ENCODE measurements around the gene KCNE2. TPM values are rescaled to one million over a fixed set of nuclear protein-coding genes. Genes with fewer than 3 reads are reported as not detected.
"Not testable (repeated sequence)": the region's sequence is repeated elsewhere in the genome, so short reads cannot be mapped to it uniquely, and the experiment has no call there.

Gene KCNE2
- total RNA-seq, 4 donors from 2014 or later, result not detected

GRCh38 chr21:34383724-34384415, 20.1 kb downstream of the KCNE2 start:
- intact Hi-C loops (cut with DNase I; ENCODE audit: low total_unique reads); H3K36me3 ChIP-seq; H3K4me3 ChIP-seq; H3K4me1 ChIP-seq; H3K27me3 ChIP-seq; DNase-seq; ATAC-seq; in situ Hi-C loops (cut with MboI; ENCODE audit: low sequenced_read_pairs in 4 of 4); H3K27ac ChIP-seq; H3K9me3 ChIP-seq: not testable (repeated sequence)

DNA sequence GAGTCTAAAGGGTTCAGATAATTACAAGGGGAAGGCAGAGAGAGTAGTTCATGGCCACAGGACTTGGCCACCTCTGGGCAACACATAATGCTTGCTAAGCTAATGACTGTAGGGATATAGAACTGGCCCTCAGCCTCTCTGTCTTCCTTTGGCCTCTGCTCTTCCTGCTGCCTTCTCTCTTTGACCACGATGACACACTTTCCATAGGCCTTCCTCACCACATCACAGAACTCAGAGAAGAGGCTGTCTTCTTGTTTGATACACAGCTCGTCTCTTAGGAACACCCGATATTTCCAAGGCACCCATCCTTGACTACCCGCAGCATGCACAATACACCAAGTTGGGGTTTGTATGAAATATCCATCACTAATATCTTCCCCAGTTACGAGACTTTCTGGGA, 36.7 kb downstream of the KCNE2 start:
- H3K4me1 ChIP-seq; DNase-seq; H3K27me3 ChIP-seq; intact Hi-C loops (cut with DNase I; ENCODE audit: low total_unique reads); H3K27ac ChIP-seq; ATAC-seq; H3K9me3 ChIP-seq; H3K4me3 ChIP-seq; in situ Hi-C loops (cut with MboI; ENCODE audit: low sequenced_read_pairs in 4 of 4); H3K36me3 ChIP-seq: not testable (repeated sequence)

- H3K4me3 ChIP-seq; in situ Hi-C loops (cut with MboI; ENCODE audit: low sequenced_read_pairs in 4 of 4); H3K27ac ChIP-seq; DNase-seq; H3K36me3 ChIP-seq; H3K9me3 ChIP-seq; H3K4me1 ChIP-seq; H3K27me3 ChIP-seq; intact Hi-C loops (cut with DNase I; ENCODE audit: low total_unique reads); ATAC-seq: not testable (repeated sequence)
Measured at GRCh38 chr21:34404742-34405141, 40.9 kb downstream of the KCNE2 start.

- H3K27me3 ChIP-seq; H3K27ac ChIP-seq; intact Hi-C loops (cut with DNase I; ENCODE audit: low total_unique reads); H3K4me1 ChIP-seq; in situ Hi-C loops (cut with MboI; ENCODE audit: low sequenced_read_pairs in 4 of 4); H3K9me3 ChIP-seq; H3K4me3 ChIP-seq; DNase-seq; ATAC-seq; H3K36me3 ChIP-seq: not testable (repeated sequence)
Measured at GRCh38 chr21:34405686-34406085, 41.9 kb downstream of the KCNE2 start.

DNA sequence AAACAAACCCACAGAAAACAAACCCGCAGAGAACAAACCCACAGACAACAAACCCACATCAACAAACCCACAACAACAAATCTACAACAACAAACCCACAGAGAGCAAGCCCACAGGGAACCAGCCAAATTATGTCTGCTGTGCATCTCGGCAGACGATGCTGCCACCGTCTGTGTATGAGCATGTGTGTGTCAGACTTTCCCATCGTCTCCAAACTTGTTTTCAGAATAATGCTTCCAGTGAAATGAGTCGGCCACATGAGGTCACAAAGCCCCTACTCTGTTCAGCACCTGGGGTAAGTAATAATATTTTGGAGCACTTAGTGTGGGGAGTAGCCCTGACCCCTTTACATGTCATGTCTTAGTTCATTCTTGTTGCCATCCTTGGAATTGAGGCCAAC, 42.3 kb downstream of the KCNE2 start:
- H3K27me3 ChIP-seq; in situ Hi-C loops (cut with MboI; ENCODE audit: low sequenced_read_pairs in 4 of 4); intact Hi-C loops (cut with DNase I; ENCODE audit: low total_unique reads); H3K4me1 ChIP-seq; H3K36me3 ChIP-seq; ATAC-seq; H3K27ac ChIP-seq; H3K4me3 ChIP-seq; H3K9me3 ChIP-seq; DNase-seq: not testable (repeated sequence)

GRCh38 chr21:34406676-34407075, 42.9 kb downstream of the KCNE2 start:
- ATAC-seq; H3K27me3 ChIP-seq; H3K27ac ChIP-seq; DNase-seq; in situ Hi-C loops (cut with MboI; ENCODE audit: low sequenced_read_pairs in 4 of 4); H3K36me3 ChIP-seq; intact Hi-C loops (cut with DNase I; ENCODE audit: low total_unique reads); H3K4me1 ChIP-seq; H3K4me3 ChIP-seq; H3K9me3 ChIP-seq: not testable (repeated sequence)

GRCh38 chr21:34407294-34407693, 43.5 kb downstream of the KCNE2 start:
- intact Hi-C loops (cut with DNase I; ENCODE audit: low total_unique reads); H3K9me3 ChIP-seq; H3K27ac ChIP-seq; DNase-seq; ATAC-seq; H3K4me3 ChIP-seq; H3K4me1 ChIP-seq; H3K27me3 ChIP-seq; in situ Hi-C loops (cut with MboI; ENCODE audit: low sequenced_read_pairs in 4 of 4); H3K36me3 ChIP-seq: not testable (repeated sequence)

DNA sequence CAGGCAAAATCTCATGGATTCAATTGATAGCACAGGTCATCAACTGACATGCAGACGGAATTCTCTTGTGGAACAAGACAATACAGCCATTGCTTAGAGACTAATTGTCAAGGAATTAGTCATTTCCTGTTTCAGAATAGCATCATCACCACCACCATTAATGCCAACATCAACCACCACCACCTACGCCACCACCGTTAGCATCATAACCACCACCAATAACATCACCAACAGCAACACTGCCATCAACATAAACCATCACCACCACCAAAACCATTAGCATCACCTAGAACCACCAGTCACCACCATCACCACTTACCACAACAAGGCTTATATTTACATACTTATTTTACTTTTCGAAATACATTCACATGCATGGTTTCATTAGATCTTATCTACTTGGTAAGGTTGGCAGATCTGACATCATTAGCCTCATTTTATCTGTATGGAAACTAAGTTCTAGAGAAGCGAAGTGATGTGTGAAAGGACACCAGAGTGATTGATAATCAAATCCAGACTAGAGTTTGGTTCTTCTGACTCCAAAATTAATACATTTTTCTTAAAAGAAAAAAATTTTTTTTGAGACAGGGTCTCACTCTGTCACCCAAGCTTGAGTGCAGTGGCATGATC, 53.8 kb downstream of the KCNE2 start:
- H3K4me3 ChIP-seq; H3K27ac ChIP-seq; H3K36me3 ChIP-seq; H3K27me3 ChIP-seq; DNase-seq; in situ Hi-C loops (cut with MboI; ENCODE audit: low sequenced_read_pairs in 4 of 4); H3K4me1 ChIP-seq; H3K9me3 ChIP-seq; ATAC-seq; intact Hi-C loops (cut with DNase I; ENCODE audit: low total_unique reads): not testable (repeated sequence)

Other genes starting within 250 kb of the KCNE2 start
- 1 to 10 TPM in 3 of 4 donors, under 1 TPM in 1; 0.90 to 8.7 (median 3.6) TPM for gene SMIM11, start 11.5 kb downstream of the KCNE2 start, total RNA-seq
- gene SMIM34, start 59.9 kb downstream of the KCNE2 start, total RNA-seq, result not detected
- gene KCNE1, start 148.2 kb downstream of the KCNE2 start, total RNA-seq, result 1 to 10 TPM in 1 of 4 donors, under 1 TPM in 1, not detected in 2; 0.22 to 2.9 TPM